Spleen (tissue), 7 donors: Measurements from ENCODE around the gene DICER1.

Source experiments
- CTCF ChIP-seq, 11 experiments: fragments of 200-600 bp in 7 of 11; fragments of 450-650 bp in 4 of 11; sonication (generic) in 4 of 11; IDR thresholded peaks in 8 of 11; conservative IDR thresholded peaks in 3 of 11; 1 replicate in 7 of 11; 2 replicates in 4 of 11; pipeline versions ENCODE4 v1.4.0 to v1.8.0; 2016 to 2021; ENCODE audit warnings: antibody characterized with exemption in 11 of 11, inconsistent platforms in 4 of 11, mild to moderate bottlenecking in 1 of 11
- POLR2A ChIP-seq, 3 donors: fragments of 450-650 bp; IDR thresholded peaks; one replicate each; pipeline ENCODE4 v1.5.1; 2017; ENCODE audit warnings: antibody characterized with exemption in 3 of 3, mild to moderate bottlenecking in 1 of 3
- POLR2AphosphoS5 ChIP-seq, 3 donors: sonication (generic); formaldehyde crosslinking; IDR thresholded peaks; one replicate each; pipeline ENCODE4 v1.5.1; 2017; ENCODE audit warnings: antibody characterized with exemption in 3 of 3
- donor health status: DM: no; HTN: no; CAD: no; lungs with moderate emphysema.
- donor health status: DM: no; HTN: no; CAD: no.
- donor health status: DM: no; HTN: no; CAD: no.

DNA sequence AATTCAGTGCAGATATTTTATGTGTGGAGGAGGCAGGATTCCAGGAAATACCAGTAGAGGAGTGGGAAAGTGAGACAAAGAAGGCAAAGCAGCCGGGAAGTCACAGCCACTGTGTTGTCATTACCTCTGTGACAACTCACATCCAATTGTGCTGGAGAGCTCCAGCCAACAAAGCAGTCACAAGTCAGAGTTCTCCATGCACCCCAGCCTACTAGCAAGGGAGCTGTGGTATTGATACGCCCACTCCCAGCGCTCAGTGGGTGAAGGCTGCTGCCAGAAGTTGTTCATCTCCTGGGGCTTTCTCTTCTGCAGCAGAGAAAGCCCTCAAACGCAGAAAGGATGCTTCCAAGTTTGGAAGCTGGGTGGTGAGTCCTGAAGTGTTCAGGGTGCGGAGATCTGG, 93.9 kb downstream of the DICER1 start:
- no peak for TF ChIP-seq CTCF (IDR thresholded peaks at IDR 0.05 in 8 of 11, conservative IDR thresholded peaks at IDR 0.05 in 3 of 11)
- no peak for TF ChIP-seq POLR2AphosphoS5 (IDR thresholded peaks at IDR 0.05)
- TF ChIP-seq POLR2A (IDR thresholded peaks at IDR 0.05), result no peak
